Middle frontal gyrus (tissue), 1 donor: ENCODE data around the gene ITPR2.
"Not testable (repeated sequence)": the region's sequence is repeated elsewhere in the genome, so short reads cannot be mapped to it uniquely, and the experiment has no call there.

Experiments
- DNase-seq: peaks from one replicate; pipeline ENCODE4 v3.0.0-alpha.2; 2015; ENCODE audit warnings: low spot score; ENCODE audit errors: extremely low spot score

ITPR2 gene

GRCh38 chr12:26832822-26833742 is at the start of gene ITPR2:
Gene ITPR2 (minus strand): TSS chr12:26833194. CDS start chr12:26832781, 413 bp downstream.
- peak; percentile 69 for DNase-seq

- DNase-seq, result no peak
Observed at GRCh38 chr12:26880625-26881024, 47.6 kb upstream of the ITPR2 start.

GRCh38 chr12:26878661-26879119 is 45.7 kb upstream of the ITPR2 start:
- peak; percentile 10 for DNase-seq

GRCh38 chr12:26874501-26875296 is 41.7 kb upstream of the ITPR2 start:
- DNase-seq, result no peak

- DNase-seq, result no peak
Observed at GRCh38 chr12:26872625-26873024, 39.6 kb upstream of the ITPR2 start.

- DNase-seq, result no peak
Observed at GRCh38 chr12:26871985-26872384, 39.0 kb upstream of the ITPR2 start.

- DNase-seq, result no peak
Observed at GRCh38 chr12:26870491-26871419, 37.8 kb upstream of the ITPR2 start.

GRCh38 chr12:26869908-26870459 is 37.0 kb upstream of the ITPR2 start:
- no peak for DNase-seq

- no peak for DNase-seq
Observed at GRCh38 chr12:26869104-26869494, 36.1 kb upstream of the ITPR2 start.

- DNase-seq, result no peak
Observed at GRCh38 chr12:26868447-26869103, 35.6 kb upstream of the ITPR2 start.

GRCh38 chr12:26867080-26867479 is 34.1 kb upstream of the ITPR2 start:
- no peak for DNase-seq

- no peak for DNase-seq
Observed at GRCh38 chr12:26863515-26863914, 30.5 kb upstream of the ITPR2 start.

- DNase-seq, result not testable (repeated sequence)
Observed at GRCh38 chr12:26862787-26863186, 29.8 kb upstream of the ITPR2 start.

GRCh38 chr12:26861690-26862089 is 28.7 kb upstream of the ITPR2 start:
- DNase-seq, result no peak

- DNase-seq, result no peak
Observed at GRCh38 chr12:26857465-26858176, 24.6 kb upstream of the ITPR2 start.

- no peak for DNase-seq
Observed at GRCh38 chr12:26855337-26855736, 22.3 kb upstream of the ITPR2 start.

- no peak for DNase-seq
Observed at GRCh38 chr12:26854031-26854390, 21.0 kb upstream of the ITPR2 start.

GRCh38 chr12:26853303-26854030 is 20.5 kb upstream of the ITPR2 start:
- no peak for DNase-seq
